22Rv1 (cell line): ENCODE measurements around the gene BTBD9.

Experiments used
- CTCF ChIP-seq: fragments of 450-650 bp; IDR thresholded peaks from 2 replicates; pipeline ENCODE4 v1.5.1; 2017; ENCODE audit warnings: mild to moderate bottlenecking
- ZFX ChIP-seq: fragments of 450-650 bp; IDR thresholded peaks from 2 replicates; pipeline ENCODE4 v1.6.1; 2017; ENCODE audit warnings: antibody characterized with exemption, borderline replicate concordance

DNA sequence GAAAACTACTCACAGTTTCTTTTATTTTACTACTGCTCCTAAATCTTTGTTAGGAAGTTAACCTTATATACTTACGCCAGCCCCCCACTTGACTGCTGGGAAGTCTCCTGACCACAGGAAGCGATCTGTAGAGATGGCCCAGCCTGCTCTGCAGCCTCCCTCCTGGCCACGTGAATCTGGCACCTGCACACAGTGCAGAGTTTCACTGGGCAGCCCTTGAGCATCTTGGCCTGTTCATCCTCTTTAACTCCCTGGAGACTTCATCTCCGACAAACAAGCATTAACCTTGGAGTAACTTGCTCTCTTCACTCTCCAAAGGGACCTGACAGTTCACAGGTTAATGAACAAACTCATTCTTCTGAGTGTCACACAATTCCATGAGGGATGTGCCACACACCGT lies 294.1 kb downstream of the BTBD9 start:
- TF ChIP-seq CTCF (no peak), ZFX (no peak)
